G401.6 (cell line): ENCODE measurements around the gene MYMX.

ENCODE experiments used
- FAIRE-seq: peaks from 2 replicates; lab custom pipeline; 2012; peaks lifted over from hg19 to GRCh38; lab: Jason Lieb, UNC

The MYMX gene

DNA sequence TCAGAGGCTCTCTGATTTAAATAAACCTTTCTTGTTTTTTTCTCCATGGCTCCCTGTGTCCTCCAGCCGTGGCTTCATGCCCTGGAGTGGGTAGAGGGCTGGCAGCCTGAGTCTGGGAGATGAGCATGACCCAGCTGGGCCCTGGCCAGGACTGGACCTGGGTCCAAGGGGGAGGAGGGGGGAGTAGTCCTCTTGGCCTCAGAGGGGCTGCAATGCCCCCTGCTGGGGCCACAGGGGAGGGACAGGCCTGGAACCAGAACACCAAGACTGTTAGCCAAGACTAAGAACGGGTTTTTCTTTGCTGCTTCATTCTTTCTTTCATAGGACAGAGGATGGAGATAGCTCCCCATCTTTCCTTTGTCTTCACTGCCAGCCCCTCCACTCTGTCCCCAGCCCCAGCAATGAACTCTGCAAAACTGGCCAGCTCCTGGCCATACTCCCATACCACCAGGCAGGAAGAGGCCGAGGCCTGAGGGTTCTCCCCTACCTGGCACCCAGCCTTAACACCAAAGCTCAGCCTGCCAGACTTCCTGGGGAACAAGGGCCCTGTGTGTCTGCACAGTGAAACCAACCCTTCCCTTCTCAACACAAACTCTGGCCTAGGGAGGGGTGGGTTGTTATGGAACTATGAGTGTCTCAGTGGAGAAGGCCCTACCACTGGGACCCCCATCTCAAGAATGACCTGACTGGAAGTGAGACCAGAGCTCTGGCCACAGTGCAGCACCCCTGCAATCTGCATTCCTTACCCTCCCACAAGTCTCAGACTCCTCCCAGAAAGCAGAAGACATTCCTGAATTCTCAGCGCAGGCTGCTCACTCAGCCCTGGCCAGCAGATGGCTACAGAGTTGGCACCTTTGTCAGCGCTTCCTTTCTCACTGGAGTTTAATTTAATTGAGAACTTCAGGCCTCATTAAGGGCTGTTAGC lies 17.6 kb downstream of the MYMX start:
- FAIRE-seq: peak; percentile 31

DNA sequence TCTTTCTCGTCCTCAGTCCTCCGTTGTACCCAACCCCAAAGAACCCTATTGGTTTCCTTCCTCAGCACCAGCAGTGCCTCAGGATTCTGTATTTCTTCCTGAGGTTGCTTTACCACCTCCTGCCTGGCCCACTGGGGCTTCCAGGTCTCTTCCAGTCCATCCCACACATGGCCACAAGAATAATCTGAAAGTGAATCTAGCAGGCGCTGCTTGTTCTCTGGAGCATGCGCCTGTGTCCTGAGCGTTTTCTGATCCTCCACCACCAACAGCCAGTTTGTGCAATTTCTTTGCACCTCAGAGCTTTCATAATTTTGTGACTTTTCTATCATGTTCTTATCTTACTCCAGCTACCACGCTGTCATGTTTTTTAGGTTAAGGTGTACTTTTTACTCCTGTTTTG lies 18.5 kb downstream of the MYMX start:
- no peak for FAIRE-seq

DNA sequence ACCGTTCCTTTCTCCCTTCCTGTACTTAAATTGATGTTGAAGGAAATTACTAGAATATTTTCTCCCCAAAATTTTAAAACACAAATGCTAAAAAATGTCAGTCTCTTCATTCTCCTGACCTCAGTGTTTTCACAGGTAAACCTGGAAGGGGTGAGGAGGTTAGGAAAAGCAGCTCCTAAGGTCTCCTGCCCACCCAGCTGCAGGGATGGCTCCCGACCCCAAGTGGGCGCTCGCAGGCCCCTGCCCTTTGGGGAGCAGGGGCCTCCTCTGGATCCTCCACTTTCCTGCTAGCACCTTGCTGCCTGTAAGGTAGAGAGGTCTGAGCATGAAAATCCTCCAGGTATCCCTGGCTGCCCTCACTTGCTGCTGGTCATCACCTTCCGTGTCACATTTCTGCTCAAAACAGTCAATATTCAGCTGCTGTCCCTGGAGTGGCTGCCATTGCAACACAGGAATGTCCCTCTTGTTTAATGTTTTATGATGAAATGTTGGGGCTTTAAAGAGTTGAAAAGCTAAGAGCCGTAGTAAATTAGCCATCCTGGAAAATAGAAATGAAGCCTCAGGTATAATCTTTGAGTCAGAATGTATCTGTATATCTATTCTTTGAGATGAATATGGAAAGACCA lies 19.3 kb downstream of the MYMX start:
- no peak for FAIRE-seq

- FAIRE-seq: no peak
Measured at GRCh38 chr6:44237021-44237812, 20.5 kb downstream of the MYMX start.

DNA sequence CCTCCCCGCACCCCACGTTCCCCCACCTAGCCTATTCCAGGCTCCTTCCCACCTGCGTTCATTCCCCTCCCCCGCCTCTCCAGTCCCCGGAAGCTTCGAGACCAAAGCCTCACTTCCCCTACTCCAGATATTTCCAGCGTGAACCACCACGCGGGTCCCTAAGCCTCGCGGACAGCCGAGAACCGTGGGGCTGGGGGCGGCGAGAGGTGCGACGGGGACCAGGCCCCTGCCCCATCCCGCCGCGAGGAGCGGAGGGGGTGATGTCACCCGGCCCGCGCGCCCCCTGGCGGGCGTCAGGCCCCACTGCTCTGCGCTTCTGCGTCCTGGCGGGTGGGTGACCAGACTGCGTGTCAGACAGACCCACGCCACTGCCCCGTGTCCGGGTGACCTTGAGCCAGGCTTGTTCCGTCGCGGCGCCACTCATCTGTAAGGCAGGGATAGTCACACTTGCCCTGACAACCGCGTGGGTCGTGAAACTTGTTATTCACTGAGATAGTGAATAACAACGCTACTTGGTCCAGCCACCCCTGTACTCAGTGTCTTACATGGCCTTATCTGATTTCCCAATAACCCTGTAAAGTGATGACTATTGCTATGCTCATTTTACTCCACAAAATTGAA lies 21.2 kb downstream of the MYMX start:
- FAIRE-seq: no peak

- no peak for FAIRE-seq
Measured at GRCh38 chr6:44238687-44239350, 22.1 kb downstream of the MYMX start.

DNA sequence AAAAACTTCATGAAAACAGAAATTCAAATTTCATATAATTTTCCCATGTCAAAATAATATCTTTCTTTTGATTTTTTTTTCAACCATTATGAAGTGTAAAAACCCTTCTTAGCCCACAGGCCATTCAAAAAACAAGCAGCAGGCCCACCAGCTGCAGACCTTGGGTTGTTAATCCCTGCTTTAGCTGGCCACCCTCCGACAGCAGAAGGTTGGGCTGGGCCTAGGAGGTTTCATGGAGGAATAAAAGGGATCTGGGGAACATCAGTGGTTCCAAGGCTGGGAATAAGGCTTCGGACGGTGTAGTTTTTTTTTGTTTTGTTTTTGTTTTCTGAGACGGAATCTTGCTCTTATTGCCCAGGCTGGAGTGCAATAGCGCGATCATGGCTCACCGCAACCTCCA lies 26.6 kb downstream of the MYMX start:
- FAIRE-seq: no peak

- FAIRE-seq: no peak
Measured at GRCh38 chr6:44245391-44245911, 28.7 kb downstream of the MYMX start.

DNA sequence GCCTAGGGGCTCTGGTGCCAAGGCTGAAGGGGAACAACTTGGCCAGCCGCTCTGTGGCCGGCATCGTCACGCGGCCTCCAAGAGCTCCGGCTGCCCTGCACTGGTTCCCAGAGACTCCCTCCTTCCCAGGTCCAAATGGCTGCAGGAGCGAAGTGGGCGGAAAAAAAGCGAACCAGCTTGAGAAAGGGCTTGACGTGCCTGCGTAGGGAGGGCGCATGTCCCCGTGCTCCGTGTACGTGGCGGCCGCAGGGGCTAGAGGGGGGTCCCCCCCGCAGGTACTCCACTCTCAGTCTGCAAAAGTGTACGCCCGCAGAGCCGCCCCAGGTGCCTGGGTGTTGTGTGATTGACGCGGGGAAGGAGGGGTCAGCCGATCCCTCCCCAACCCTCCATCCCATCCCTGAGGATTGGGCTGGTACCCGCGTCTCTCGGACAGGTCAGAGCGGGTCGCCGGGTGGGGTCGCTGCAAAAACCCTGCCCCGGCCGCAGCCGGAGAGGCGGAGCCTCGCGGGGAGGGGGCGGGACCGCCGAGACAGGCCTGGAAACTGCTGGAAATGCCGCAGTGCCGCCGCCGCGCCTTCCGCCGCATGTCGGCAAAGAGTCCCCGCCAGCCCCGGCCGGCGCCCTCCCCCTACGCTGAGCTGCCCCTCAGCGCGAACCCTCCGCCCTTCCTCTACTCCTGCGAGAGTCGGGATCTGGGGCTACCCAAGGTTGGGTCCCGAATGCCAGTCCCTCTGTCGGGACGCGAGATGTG lies 29.4 kb downstream of the MYMX start:
- FAIRE-seq: peak; percentile 84

- FAIRE-seq: peak; percentile 93
Measured at GRCh38 chr6:44246663-44247337, 30.1 kb downstream of the MYMX start, which contains the start of gene HSP90AB1. TSS of gene HSP90AB1 (plus strand) at chr6:44247101. CDS start at chr6:44248630, 1,529 bp downstream.

DNA sequence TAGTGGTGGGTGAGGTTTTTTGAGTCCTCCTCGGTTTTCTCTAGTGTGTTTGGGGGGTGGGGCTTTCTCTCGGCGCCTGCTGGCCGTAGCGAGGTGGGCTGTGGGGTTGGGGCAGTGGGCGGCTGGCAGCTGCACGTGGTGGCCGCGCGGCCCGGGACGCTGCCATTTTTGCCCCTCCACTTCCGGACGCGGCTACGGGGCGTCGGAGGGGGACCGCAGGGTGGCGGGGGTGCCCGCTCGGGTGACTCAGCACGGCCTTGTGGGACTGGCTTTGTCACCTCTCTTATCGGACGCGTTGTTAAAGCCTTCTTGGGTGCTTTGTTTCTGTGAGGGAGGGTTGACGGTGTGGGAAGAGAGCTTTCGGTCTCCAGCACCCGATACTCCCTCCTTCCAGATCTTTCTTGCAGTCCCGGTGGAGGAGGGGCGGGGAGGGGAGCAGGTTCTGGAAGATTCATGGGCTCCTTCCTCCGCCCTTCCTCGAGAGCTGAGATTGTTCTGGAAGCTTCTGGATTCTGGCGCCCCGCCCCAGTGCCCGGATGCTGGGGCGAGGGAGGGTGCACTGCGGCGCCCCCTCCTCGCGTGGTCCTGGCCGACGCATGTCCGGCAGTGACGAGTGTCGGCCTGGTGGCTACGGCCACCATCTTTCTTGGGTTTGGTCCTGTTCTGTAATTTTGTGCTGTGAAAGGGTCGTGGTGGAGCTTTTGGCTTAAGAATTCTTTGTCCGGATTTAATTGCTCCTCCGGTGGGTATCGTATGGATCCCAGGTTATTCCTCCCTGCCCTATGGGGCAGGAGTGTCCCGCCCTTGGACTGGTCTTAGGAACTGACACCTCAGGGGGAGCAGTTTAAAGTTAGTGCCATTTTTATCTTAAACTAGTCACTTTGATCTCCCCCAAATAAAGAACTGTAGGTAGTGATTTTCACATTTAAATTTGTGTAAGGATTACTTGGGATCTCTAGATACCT lies 30.9 kb downstream of the MYMX start:
- FAIRE-seq: no peak

DNA sequence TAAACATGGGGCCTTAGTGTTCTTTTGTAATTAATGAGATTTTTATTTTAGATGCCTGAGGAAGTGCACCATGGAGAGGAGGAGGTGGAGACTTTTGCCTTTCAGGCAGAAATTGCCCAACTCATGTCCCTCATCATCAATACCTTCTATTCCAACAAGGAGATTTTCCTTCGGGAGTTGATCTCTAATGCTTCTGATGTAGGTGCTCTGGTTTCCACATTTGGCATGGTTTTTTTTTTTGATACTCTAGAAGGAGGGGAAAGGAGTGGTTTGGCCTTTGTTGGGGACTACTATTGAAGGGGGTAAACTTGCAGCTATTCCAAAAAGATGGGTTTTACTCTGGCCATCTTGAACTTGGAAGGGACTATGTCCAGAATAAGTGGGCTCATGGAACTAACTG lies 31.9 kb downstream of the MYMX start:
- FAIRE-seq: no peak

DNA sequence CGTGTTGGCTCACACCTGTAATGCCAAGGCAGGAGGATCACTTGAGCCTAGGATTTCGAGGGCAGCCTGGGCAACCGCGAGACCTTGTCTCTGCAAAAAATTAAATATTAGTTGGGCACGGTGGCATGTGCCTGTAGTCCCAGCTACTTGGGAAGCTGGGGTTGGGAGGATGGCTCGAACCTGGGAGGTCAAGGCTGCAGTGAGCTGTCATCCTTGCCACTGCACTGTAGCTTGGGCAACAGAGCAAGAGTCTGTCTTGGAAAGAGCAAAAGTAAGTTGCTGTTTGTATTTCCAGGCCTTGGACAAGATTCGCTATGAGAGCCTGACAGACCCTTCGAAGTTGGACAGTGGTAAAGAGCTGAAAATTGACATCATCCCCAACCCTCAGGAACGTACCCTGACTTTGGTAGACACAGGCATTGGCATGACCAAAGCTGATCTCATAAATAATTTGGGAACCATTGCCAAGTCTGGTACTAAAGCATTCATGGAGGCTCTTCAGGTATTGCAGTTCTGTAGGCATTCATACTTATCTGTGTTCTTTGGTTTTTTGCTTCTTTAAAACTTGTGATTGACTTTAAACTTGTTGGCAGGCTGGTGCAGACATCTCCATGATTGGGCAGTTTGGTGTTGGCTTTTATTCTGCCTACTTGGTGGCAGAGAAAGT lies 32.5 kb downstream of the MYMX start:
- FAIRE-seq: no peak

DNA sequence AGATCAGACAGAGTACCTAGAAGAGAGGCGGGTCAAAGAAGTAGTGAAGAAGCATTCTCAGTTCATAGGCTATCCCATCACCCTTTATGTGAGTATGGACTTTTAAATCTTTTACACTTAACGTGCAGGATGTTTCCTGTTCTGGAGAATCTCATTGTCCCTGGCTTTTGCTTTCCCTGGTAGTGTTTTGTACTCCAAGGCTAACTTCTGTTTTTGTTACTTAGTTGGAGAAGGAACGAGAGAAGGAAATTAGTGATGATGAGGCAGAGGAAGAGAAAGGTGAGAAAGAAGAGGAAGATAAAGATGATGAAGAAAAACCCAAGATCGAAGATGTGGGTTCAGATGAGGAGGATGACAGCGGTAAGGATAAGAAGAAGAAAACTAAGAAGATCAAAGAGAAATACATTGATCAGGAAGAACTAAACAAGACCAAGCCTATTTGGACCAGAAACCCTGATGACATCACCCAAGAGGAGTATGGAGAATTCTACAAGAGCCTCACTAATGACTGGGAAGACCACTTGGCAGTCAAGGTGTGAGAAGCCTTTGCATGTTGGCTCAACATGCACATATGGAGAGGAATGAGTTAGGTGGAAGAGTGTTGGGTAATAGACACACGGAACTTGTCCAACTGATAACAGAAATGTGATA lies 33.5 kb downstream of the MYMX start:
- FAIRE-seq: no peak

GRCh38 chr6:44250718-44251123 lies 34.0 kb downstream of the MYMX start:
- no peak for FAIRE-seq

DNA sequence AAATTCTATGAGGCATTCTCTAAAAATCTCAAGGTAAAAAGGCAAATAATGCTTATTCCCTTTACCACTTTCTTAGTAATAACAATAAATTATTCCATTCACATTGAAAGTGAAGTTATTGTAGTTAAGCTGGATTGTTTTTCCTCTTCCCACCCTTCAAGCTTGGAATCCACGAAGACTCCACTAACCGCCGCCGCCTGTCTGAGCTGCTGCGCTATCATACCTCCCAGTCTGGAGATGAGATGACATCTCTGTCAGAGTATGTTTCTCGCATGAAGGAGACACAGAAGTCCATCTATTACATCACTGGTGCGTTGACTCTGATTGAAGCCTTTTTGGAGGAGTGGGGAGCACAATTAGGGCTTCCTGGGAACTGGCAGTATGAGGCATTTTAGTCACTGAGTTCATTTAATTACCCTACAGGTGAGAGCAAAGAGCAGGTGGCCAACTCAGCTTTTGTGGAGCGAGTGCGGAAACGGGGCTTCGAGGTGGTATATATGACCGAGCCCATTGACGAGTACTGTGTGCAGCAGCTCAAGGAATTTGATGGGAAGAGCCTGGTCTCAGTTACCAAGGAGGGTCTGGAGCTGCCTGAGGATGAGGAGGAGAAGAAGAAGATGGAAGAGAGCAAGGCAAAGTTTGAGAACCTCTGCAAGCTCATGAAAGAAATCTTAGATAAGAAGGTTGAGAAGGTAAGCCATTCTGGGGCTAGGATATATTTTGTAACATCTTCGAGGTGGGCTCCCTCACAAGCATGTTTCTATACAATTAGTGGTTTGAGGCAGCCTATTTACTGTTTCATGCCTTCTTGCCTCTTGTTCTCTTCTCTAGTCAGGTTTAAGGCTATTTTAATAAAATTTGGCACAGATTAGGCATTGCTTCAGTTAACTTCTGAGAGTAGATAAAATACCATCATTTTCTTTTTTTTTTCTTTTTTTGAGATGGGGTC lies 35.1 kb downstream of the MYMX start:
- no peak for FAIRE-seq
